Right atrium auricular region (tissue), 2 donors: ENCODE measurements around the gene C2orf76. TPM values are rescaled to one million over a fixed set of nuclear protein-coding genes. Genes with fewer than 3 reads are reported as not detected.
"Not testable (repeated sequence)": the region's sequence is repeated elsewhere in the genome, so short reads cannot be mapped to it uniquely, and the experiment has no call there.

Source experiments
- DNase-seq: peaks from one replicate; pipeline ENCODE4 v3.0.0-alpha.2; 2019; ENCODE audit warnings: low spot score
- H3K27ac ChIP-seq, 2 donors: fragments of 200-600 bp; sonication (generic); 1 replicate in 1 of 2; 2 replicates in 1 of 2; pipeline ENCODE4 v1.5.1; 2016 to 2019
- H3K27me3 ChIP-seq, 2 donors: fragments of 200-600 bp; sonication (generic); one replicate each; pipeline versions ENCODE4 v1.5.1 to v1.6.0; 2017 to 2019
- H3K36me3 ChIP-seq: fragments of 200-600 bp; sonication (generic); one replicate; pipeline ENCODE4 v1.5.1; 2016
- H3K4me1 ChIP-seq, 2 donors: fragments of 200-600 bp; sonication (generic); one replicate each; pipeline versions ENCODE4 v1.5.1 to v1.6.0; 2017 to 2019
- H3K4me3 ChIP-seq, 2 donors: fragments of 200-600 bp; sonication (generic); 1 replicate in 1 of 2; 2 replicates in 1 of 2; pipeline ENCODE4 v1.5.1; 2017 to 2019; ENCODE audit warnings: mild to moderate bottlenecking in 1 of 2, moderate library complexity in 1 of 2
- H3K9me3 ChIP-seq, 2 donors: fragments of 200-600 bp; sonication (generic); one replicate each; pipeline ENCODE4 v1.5.1; 2019
- total RNA-seq, 2 donors: library from RNA; depleted of rRNA; stranded (reverse); fragments of >200 nt; gene quantifications; one replicate each; pipeline ENCODE4 v1.1.0, GENCODE V29; 2016
- TF ChIP-seq, protein P1 (sequence below), 2 donors: fragments of 200-600 bp; sonication (generic); IDR thresholded peaks; one replicate each; pipeline ENCODE4 v1.5.1; 2019; ENCODE audit warnings: antibody characterized with exemption in 2 of 2

The C2orf76 gene
- total RNA-seq, 2 donors from 2014 or later: 8.1 to 11.1 TPM

DNA sequence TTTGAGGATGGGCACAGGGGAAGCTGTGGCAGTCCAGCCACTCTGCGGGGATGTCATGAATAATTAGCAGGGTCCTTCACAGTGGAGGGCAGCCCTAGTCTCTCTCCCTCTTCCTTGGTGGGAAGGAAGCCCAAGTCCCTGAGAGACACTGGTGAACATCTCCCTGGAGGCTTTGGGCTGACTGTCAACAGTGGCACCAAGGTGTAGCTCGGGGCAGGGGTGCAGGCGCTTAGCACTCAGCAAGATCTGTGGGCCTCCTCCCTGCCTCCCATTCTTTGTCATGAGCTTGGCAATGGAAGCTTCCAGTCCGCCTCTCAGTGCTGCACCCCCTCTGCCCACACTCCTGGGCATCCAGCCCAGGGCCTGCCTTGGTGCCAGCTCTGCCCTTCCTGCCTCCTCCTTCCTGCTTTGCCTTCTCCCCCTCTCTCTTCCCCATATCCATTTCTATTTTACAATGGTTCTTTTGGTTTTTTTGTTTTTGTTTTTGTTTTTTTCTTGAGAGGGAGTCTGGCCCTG, 83.6 kb downstream of the C2orf76 start:
- Histone ChIP-seq H3K4me3 (no peak overlapping the region), H3K4me1 (peaks cover 0 to 12% of the 10 kb centered on the region in 2 donors), H3K27ac (peak overlapping the region; percentile 31 to 37), H3K9me3 (no peaks in the 10 kb centered on the region), H3K36me3 (no peaks in the 10 kb centered on the region), H3K27me3 (no peaks in the 10 kb centered on the region)
- TF ChIP-seq, protein P1, sequence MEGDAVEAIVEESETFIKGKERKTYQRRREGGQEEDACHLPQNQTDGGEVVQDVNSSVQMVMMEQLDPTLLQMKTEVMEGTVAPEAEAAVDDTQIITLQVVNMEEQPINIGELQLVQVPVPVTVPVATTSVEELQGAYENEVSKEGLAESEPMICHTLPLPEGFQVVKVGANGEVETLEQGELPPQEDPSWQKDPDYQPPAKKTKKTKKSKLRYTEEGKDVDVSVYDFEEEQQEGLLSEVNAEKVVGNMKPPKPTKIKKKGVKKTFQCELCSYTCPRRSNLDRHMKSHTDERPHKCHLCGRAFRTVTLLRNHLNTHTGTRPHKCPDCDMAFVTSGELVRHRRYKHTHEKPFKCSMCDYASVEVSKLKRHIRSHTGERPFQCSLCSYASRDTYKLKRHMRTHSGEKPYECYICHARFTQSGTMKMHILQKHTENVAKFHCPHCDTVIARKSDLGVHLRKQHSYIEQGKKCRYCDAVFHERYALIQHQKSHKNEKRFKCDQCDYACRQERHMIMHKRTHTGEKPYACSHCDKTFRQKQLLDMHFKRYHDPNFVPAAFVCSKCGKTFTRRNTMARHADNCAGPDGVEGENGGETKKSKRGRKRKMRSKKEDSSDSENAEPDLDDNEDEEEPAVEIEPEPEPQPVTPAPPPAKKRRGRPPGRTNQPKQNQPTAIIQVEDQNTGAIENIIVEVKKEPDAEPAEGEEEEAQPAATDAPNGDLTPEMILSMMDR (IDR thresholded peaks at IDR 0.05): no peak
- no peak for DNase-seq

DNA sequence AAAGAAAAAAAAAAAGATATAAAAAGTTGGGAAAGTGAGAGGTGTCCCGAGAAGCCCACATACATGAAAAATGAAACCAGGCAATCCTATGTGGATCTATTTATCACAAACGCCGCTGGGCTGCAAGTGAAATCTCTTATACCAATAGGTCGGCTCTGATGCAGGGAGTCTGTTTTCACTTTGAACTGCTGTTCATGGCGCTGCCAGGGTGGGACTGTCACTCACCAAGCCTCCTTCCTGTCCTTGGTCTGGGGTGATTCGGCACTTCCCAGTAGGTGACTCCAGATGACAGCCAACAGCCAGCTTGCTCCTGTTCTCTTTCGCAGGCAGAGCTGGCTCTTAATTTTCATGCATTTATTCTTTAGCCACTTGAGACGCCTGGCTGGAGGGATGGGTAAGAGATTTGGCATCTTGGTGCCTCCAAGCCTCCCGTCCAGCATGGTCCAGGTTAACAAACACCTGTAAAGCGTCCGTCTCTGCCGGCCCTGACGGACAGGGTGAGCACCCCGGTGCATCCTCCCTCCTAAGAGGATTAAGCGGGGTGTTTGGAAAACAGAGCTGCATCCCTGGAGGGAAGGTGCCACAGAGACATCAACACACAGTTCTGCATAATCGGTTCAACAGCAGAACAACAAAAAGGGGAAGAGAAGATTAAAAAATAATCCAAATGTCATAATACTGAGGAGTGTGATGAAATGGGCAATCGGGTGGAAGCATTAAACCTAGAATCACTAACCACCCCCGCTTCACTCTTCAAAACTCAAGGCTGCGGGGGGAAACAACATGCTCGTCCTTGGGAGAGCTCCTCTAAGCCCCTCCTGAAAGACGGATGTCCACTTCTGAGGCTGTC, 84.3 kb downstream of the C2orf76 start:
- Histone ChIP-seq H3K4me1 (peaks cover 0 to 12% of the 10 kb centered on the region in 2 donors), H3K9me3 (no peaks in the 10 kb centered on the region), H3K4me3 (no peak overlapping the region), H3K27me3 (no peaks in the 10 kb centered on the region), H3K36me3 (no peaks in the 10 kb centered on the region), H3K27ac (peak overlapping the region; percentile 31 to 37)
- no peak for DNase-seq
- TF ChIP-seq, protein P1 (IDR thresholded peaks at IDR 0.05): no peak

- DNase-seq: no peak
- H3K4me3 ChIP-seq: no peak overlapping the region
- H3K4me1 ChIP-seq: peaks cover 0 to 12% of the 10 kb centered on the region in 2 donors
- H3K9me3 ChIP-seq: no peaks in the 10 kb centered on the region
- H3K36me3 ChIP-seq: no peaks in the 10 kb centered on the region
- H3K27me3 ChIP-seq: no peaks in the 10 kb centered on the region
- H3K27ac ChIP-seq: no peak overlapping the region
- TF ChIP-seq, protein P1 (IDR thresholded peaks at IDR 0.05): no peak
Observed at GRCh38 chr2:119280680-119281079, 86.0 kb downstream of the C2orf76 start.

DNA sequence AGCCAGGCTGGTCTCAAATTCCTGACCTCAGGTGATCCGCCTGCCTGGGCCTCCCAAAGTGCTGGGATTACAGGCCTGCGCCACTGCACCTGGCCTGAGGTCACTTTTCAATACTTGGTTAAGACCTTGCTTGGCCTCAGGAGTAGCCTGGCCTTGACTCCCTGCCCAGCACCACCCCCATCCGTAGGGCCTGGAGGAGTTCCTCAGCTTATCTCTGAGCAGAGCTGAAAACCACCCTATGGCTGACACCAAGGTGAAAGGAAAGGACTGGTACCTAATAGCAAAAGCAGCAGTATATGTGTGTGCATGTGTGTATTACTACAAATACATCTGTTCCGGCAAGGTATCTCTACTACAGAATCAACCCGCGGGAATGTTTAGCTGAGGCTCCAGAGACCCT, 87.0 kb downstream of the C2orf76 start:
- no peaks in the 10 kb centered on the region for H3K36me3 ChIP-seq
- TF ChIP-seq, protein P1 (IDR thresholded peaks at IDR 0.05): no peak
- H3K27ac ChIP-seq: no peak overlapping the region
- H3K27me3 ChIP-seq: no peaks in the 10 kb centered on the region
- peaks cover 0 to 12% of the 10 kb centered on the region in 2 donors for H3K4me1 ChIP-seq
- no peak for DNase-seq
- H3K4me3 ChIP-seq: no peak overlapping the region
- no peaks in the 10 kb centered on the region for H3K9me3 ChIP-seq

- Histone ChIP-seq H3K36me3 (no peaks in the 10 kb centered on the region), H3K4me1 (peaks cover 0 to 12% of the 10 kb centered on the region in 2 donors), H3K9me3 (no peaks in the 10 kb centered on the region), H3K4me3 (no peak overlapping the region), H3K27me3 (no peaks in the 10 kb centered on the region), H3K27ac (no peak overlapping the region)
- DNase-seq: no peak
- TF ChIP-seq, protein P1 (IDR thresholded peaks at IDR 0.05): no peak
Observed at GRCh38 chr2:119278946-119279345, 87.7 kb downstream of the C2orf76 start.

GRCh38 chr2:119278385-119278784, 88.2 kb downstream of the C2orf76 start:
- not testable (repeated sequence) for DNase-seq, H3K4me3 ChIP-seq, H3K27ac ChIP-seq, H3K36me3 ChIP-seq, H3K9me3 ChIP-seq, H3K27me3 ChIP-seq
- peaks cover 0 to 11% of the 10 kb centered on the region in 2 donors for H3K4me1 ChIP-seq
